ENCODE results near the gene GRK6. TPM values are rescaled to one million over a fixed set of nuclear protein-coding genes. Genes with fewer than 3 reads are reported as not detected.
A peak's percentile ranks its signal among the peaks of the same experiment; 100 is the strongest.

Gene GRK6
- 100 to 1,000 TPM; 178 to 232 TPM for total RNA-seq
- total RNA-seq = 207 to 244 reads per million in 2 donors

- Mint-ChIP-seq H3K36me3 (ENCODE audit: low read depth) (peaks cover 5% of the 10 kb centered on the region), H3K27ac (peak within 1 kb of the TSS; percentile 98), H3K4me1 (peaks cover 42% of the 10 kb centered on the region), H3K4me3 (peak within 1 kb of the TSS; percentile 99), H3K27me3 (no peaks in the 10 kb centered on the region)
- peak; percentile 50 to 64 (median 60) for DNase-seq
- ATAC-seq = peak; percentile 5
- no peaks in the 10 kb centered on the region for H3K9me3 ChIP-seq (ENCODE audit: control insufficient read depth, low read length, poor library complexity, severe bottlenecking)
Observed at GRCh38 chr5:177426566-177427210, at the start of gene GRK6. TSS of gene GRK6 (plus strand) at chr5:177426676. CDS start at chr5:177426846, 170 bp downstream.

GRCh38 chr5:177377851-177378776 is 48.4 kb upstream of the GRK6 start:
- Mint-ChIP-seq H3K36me3 (ENCODE audit: low read depth) (no peaks in the 10 kb centered on the region), H3K4me1 (peaks cover 38% of the 10 kb centered on the region), H3K27me3 (no peaks in the 10 kb centered on the region), H3K27ac (peak overlapping the region; percentile 70), H3K4me3 (no peak overlapping the region)
- DNase-seq (no peak), ATAC-seq (no peak)
- H3K9me3 ChIP-seq (ENCODE audit: control insufficient read depth, low read length, poor library complexity, severe bottlenecking) = no peaks in the 10 kb centered on the region

GRCh38 chr5:177378884-177379883 is 47.3 kb upstream of the GRK6 start:
- Mint-ChIP-seq H3K27ac (peak overlapping the region; percentile 77), H3K36me3 (ENCODE audit: low read depth) (no peaks in the 10 kb centered on the region), H3K27me3 (no peaks in the 10 kb centered on the region), H3K4me1 (peaks cover 34% of the 10 kb centered on the region), H3K4me3 (peak overlapping the region; percentile 64)
- no peak for DNase-seq
- no peaks in the 10 kb centered on the region for H3K9me3 ChIP-seq (ENCODE audit: control insufficient read depth, low read length, poor library complexity, severe bottlenecking)
- peak; percentile 90 for ATAC-seq

DNA sequence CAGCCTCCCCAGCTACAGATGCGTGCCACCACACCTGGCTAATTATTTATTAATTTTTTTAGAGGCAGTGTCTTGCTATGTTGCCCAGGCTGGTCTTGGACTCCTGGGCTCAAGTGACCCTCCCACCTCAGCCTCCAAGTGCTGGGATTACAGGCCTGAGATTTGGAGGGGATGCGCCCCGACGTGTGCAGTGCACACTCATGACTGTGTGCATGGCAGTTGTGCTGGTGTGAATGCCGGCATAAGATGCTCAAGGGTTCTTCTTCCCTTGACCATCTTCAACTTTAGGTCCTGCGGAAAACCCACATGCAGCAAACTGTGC is 45.7 kb upstream of the GRK6 start:
- peak overlapping the region; percentile 77 for H3K27ac Mint-ChIP-seq
- peaks cover 29% of the 10 kb centered on the region for H3K4me1 Mint-ChIP-seq
- ATAC-seq (no peak), DNase-seq (no peak)
- H3K36me3 Mint-ChIP-seq (ENCODE audit: low read depth) = no peaks in the 10 kb centered on the region
- no peaks in the 10 kb centered on the region for H3K27me3 Mint-ChIP-seq
- no peaks in the 10 kb centered on the region for H3K9me3 ChIP-seq (ENCODE audit: control insufficient read depth, low read length, poor library complexity, severe bottlenecking)
- no peak overlapping the region for H3K4me3 Mint-ChIP-seq

- ATAC-seq = no peak
- no peak overlapping the region for H3K4me3 Mint-ChIP-seq
Observed at GRCh38 chr5:177382423-177383029, 44.0 kb upstream of the GRK6 start.

DNA sequence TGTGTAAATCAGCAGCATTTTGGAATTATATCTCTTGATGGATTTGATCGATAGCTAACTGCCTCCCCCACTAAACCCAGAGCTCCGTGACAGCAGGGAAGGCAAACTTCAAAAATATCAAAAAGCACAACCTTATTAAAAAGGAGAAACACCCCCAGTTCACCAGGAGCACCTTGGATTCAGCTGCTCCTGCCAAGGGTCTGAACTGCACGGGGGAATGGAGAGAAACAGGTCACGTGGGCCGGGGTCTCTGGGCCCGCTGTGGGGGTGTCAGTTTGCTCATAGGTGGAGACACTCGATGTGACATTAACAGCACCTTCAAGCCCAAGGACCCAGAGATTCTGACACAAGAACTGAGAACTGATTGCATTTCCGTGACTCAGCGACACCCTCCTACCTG is 43.3 kb upstream of the GRK6 start:
- Mint-ChIP-seq H3K27ac (no peak overlapping the region), H3K4me1 (peaks cover 30% of the 10 kb centered on the region), H3K4me3 (no peak overlapping the region), H3K36me3 (ENCODE audit: low read depth) (no peaks in the 10 kb centered on the region), H3K27me3 (no peaks in the 10 kb centered on the region)
- H3K9me3 ChIP-seq (ENCODE audit: control insufficient read depth, low read length, poor library complexity, severe bottlenecking) = no peaks in the 10 kb centered on the region
- no peak for DNase-seq
- no peak for ATAC-seq

More at GRCh38 chr5:177382423-177383029, 44.0 kb upstream of the GRK6 start:
- H3K27me3 Mint-ChIP-seq = no peaks in the 10 kb centered on the region
- H3K36me3 Mint-ChIP-seq (ENCODE audit: low read depth) = no peaks in the 10 kb centered on the region
- H3K27ac Mint-ChIP-seq = no peak overlapping the region
- H3K4me1 Mint-ChIP-seq = peaks cover 29% of the 10 kb centered on the region
- DNase-seq = no peak
- H3K9me3 ChIP-seq (ENCODE audit: control insufficient read depth, low read length, poor library complexity, severe bottlenecking) = no peaks in the 10 kb centered on the region

DNA sequence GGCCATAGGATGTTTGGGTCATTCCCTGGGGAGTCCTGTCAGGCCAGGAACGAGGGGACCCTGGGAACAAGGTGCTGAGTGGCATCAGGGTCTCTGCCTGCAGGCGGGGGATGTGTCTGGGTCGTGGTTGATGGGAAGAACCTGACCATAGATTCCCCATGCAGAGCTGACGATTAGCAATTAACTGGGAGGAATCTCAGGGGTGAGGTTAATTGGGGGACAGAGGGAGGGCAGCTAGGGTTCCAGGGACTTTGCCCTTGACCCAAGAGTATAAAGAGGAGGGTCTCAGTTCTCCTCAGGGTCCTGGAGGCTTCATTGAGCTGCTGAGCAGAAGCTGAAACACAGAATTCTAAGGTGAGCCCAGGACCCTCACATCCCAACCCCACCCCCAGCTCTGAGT is 42.3 kb upstream of the GRK6 start, which contains the start of gene SLC34A1:
Gene SLC34A1 (plus strand): TSS at position 301 of the 400 bp plus-strand sequence. CDS start 1,308 bp downstream, outside the sequence.
- Mint-ChIP-seq H3K4me3 (peak within 1 kb of the TSS; percentile 74), H3K27ac (peak within 1 kb of the TSS; percentile 80), H3K36me3 (ENCODE audit: low read depth) (no peaks in the 10 kb centered on the region), H3K4me1 (peaks cover 39% of the 10 kb centered on the region), H3K27me3 (no peaks in the 10 kb centered on the region)
- ATAC-seq (no peak), DNase-seq (no peak)
- H3K9me3 ChIP-seq (ENCODE audit: control insufficient read depth, low read length, poor library complexity, severe bottlenecking) = no peaks in the 10 kb centered on the region

DNA sequence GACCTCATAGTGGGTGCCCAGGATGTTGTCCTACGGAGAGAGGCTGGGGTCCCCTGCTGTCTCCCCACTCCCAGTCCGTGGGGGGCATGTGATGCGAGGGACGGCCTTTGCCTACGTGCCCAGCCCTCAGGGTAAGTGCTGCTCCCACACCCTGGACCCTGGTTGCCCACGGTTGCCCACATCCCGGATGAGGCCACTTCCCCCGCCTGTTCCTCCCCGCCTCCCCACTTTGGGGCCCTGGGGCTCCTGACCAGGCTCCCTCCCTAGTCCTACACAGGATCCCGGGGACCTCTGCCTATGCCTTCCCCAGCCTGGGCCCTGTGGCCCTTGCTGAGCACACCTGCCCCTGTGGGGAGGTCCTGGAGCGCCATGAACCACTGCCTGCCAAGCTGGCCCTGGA is 40.8 kb upstream of the GRK6 start:
- no peak for ATAC-seq
- H3K9me3 ChIP-seq (ENCODE audit: control insufficient read depth, low read length, poor library complexity, severe bottlenecking) = no peaks in the 10 kb centered on the region
- no peak for DNase-seq
- peaks cover 44% of the 10 kb centered on the region for H3K4me1 Mint-ChIP-seq
- no peaks in the 10 kb centered on the region for H3K36me3 Mint-ChIP-seq (ENCODE audit: low read depth)
- H3K4me3 Mint-ChIP-seq = peak overlapping the region; percentile 74
- no peaks in the 10 kb centered on the region for H3K27me3 Mint-ChIP-seq
- H3K27ac Mint-ChIP-seq = peak overlapping the region; percentile 80

- Mint-ChIP-seq H3K4me3 (no peak overlapping the region), H3K27me3 (no peaks in the 10 kb centered on the region), H3K36me3 (ENCODE audit: low read depth) (no peaks in the 10 kb centered on the region), H3K27ac (peak overlapping the region; percentile 97), H3K4me1 (peaks cover 47% of the 10 kb centered on the region)
- no peak for ATAC-seq
- H3K9me3 ChIP-seq (ENCODE audit: control insufficient read depth, low read length, poor library complexity, severe bottlenecking) = no peaks in the 10 kb centered on the region
- no peak for DNase-seq
Observed at GRCh38 chr5:177386542-177386941, 39.9 kb upstream of the GRK6 start.

- peaks cover 45% of the 10 kb centered on the region for H3K4me1 Mint-ChIP-seq
- ATAC-seq = no peak
- H3K4me3 Mint-ChIP-seq = no peak overlapping the region
Observed at GRCh38 chr5:177387405-177387804, 39.1 kb upstream of the GRK6 start.

GRCh38 chr5:177388521-177389052 is 37.9 kb upstream of the GRK6 start:
- H3K27ac Mint-ChIP-seq = peak overlapping the region; percentile 97
- H3K36me3 Mint-ChIP-seq (ENCODE audit: low read depth) = no peaks in the 10 kb centered on the region

More at GRCh38 chr5:177387405-177387804, 39.1 kb upstream of the GRK6 start:
- H3K27me3 Mint-ChIP-seq = no peaks in the 10 kb centered on the region
- no peaks in the 10 kb centered on the region for H3K36me3 Mint-ChIP-seq (ENCODE audit: low read depth)
- H3K9me3 ChIP-seq (ENCODE audit: control insufficient read depth, low read length, poor library complexity, severe bottlenecking) = no peaks in the 10 kb centered on the region
- DNase-seq = no peak
- H3K27ac Mint-ChIP-seq = peak overlapping the region; percentile 97

More at GRCh38 chr5:177388521-177389052, 37.9 kb upstream of the GRK6 start:
- ATAC-seq (no peak), DNase-seq (no peak)
- peaks cover 39% of the 10 kb centered on the region for H3K4me1 Mint-ChIP-seq
- no peaks in the 10 kb centered on the region for H3K9me3 ChIP-seq (ENCODE audit: control insufficient read depth, low read length, poor library complexity, severe bottlenecking)
- H3K4me3 Mint-ChIP-seq = peak overlapping the region; percentile 92
- no peaks in the 10 kb centered on the region for H3K27me3 Mint-ChIP-seq

All from T-helper 17 cell (primary cell).